Measurements from ENCODE around the gene SMARCC2. TPM values are rescaled to one million over a fixed set of nuclear protein-coding genes. Genes with fewer than 3 reads are reported as not detected.

SMARCC2 gene
- polyA plus RNA-seq: 81.9 TPM

GRCh38 chr12:56189099-56189917 is at the start of gene SMARCC2:
SMARCC2 (minus strand) TSS chr12:56189483; CDS start chr12:56189461, 22 bp downstream.
- Mint-ChIP-seq H3K27me3 (no peaks in the 10 kb centered on the region), H3K4me3 (peak within 1 kb of the TSS; percentile 90 to 100 (median 98)), H3K27ac (peak within 1 kb of the TSS; percentile 98 to 100 (median 99)), H3K9me3 (no peaks in the 10 kb centered on the region), H3K4me1 (peaks cover 32 to 41% (median 40%) of the 10 kb centered on the region in 3 donors), H3K36me3 (peaks cover 3% of the 10 kb centered on the region)

- no peak overlapping the region for H3K27ac Mint-ChIP-seq
- H3K4me3 Mint-ChIP-seq: no peak overlapping the region
- peaks cover 2% of the 10 kb centered on the region for H3K36me3 Mint-ChIP-seq
- H3K9me3 Mint-ChIP-seq: no peaks in the 10 kb centered on the region
- H3K27me3 Mint-ChIP-seq: no peaks in the 10 kb centered on the region
- peaks cover 7 to 12% (median 9%) of the 10 kb centered on the region in 3 donors for H3K4me1 Mint-ChIP-seq
Observed at GRCh38 chr12:56237552-56237951, 48.3 kb upstream of the SMARCC2 start.

GRCh38 chr12:56236985-56237384 is 47.7 kb upstream of the SMARCC2 start:
- no peaks in the 10 kb centered on the region for H3K9me3 Mint-ChIP-seq
- no peak overlapping the region for H3K27ac Mint-ChIP-seq

GRCh38 chr12:56236091-56236490 is 46.8 kb upstream of the SMARCC2 start:
- Mint-ChIP-seq H3K36me3 (peaks cover 2% of the 10 kb centered on the region), H3K27ac (no peak overlapping the region), H3K9me3 (no peaks in the 10 kb centered on the region), H3K4me3 (no peak overlapping the region), H3K27me3 (no peaks in the 10 kb centered on the region), H3K4me1 (peaks cover 0 to 2% (median 0%) of the 10 kb centered on the region in 3 donors)

More at GRCh38 chr12:56236985-56237384, 47.7 kb upstream of the SMARCC2 start:
- H3K4me1 Mint-ChIP-seq: peaks cover 3 to 7% (median 3%) of the 10 kb centered on the region in 3 donors
- H3K4me3 Mint-ChIP-seq: no peak overlapping the region
- peaks cover 2% of the 10 kb centered on the region for H3K36me3 Mint-ChIP-seq
- H3K27me3 Mint-ChIP-seq: no peaks in the 10 kb centered on the region

GRCh38 chr12:56234746-56235436 is 45.6 kb upstream of the SMARCC2 start:
- Mint-ChIP-seq H3K27me3 (no peaks in the 10 kb centered on the region), H3K9me3 (no peaks in the 10 kb centered on the region), H3K36me3 (peaks cover 2% of the 10 kb centered on the region), H3K4me1 (peaks cover 0 to 2% (median 0%) of the 10 kb centered on the region in 3 donors), H3K4me3 (no peak overlapping the region), H3K27ac (no peak overlapping the region)

GRCh38 chr12:56231184-56231582 is 41.9 kb upstream of the SMARCC2 start:
- H3K27ac Mint-ChIP-seq: no peak overlapping the region
- H3K4me3 Mint-ChIP-seq: no peak overlapping the region
- peaks cover 0 to 2% (median 0%) of the 10 kb centered on the region in 3 donors for H3K4me1 Mint-ChIP-seq
- no peaks in the 10 kb centered on the region for H3K27me3 Mint-ChIP-seq
- no peaks in the 10 kb centered on the region for H3K9me3 Mint-ChIP-seq
- no peaks in the 10 kb centered on the region for H3K36me3 Mint-ChIP-seq

GRCh38 chr12:56230432-56231183 is 41.3 kb upstream of the SMARCC2 start:
- Mint-ChIP-seq H3K27me3 (no peaks in the 10 kb centered on the region), H3K4me3 (no peak overlapping the region), H3K9me3 (no peaks in the 10 kb centered on the region), H3K36me3 (no peaks in the 10 kb centered on the region), H3K4me1 (peaks cover 0 to 2% (median 0%) of the 10 kb centered on the region in 3 donors), H3K27ac (peak overlapping the region in 1 of 3 donors; percentile 19)

GRCh38 chr12:56229916-56230431 is 40.7 kb upstream of the SMARCC2 start, which contains the start of gene SLC39A5:
SLC39A5 (plus strand) TSS chr12:56230051; CDS start chr12:56231275, 1,224 bp downstream.
- Mint-ChIP-seq H3K27me3 (no peaks in the 10 kb centered on the region), H3K4me1 (peaks cover 0 to 7% (median 6%) of the 10 kb centered on the region in 3 donors), H3K36me3 (no peaks in the 10 kb centered on the region), H3K9me3 (no peaks in the 10 kb centered on the region), H3K27ac (peak within 1 kb of the TSS in 2 of 3 donors; percentile 19 to 71), H3K4me3 (no peak within 1 kb of the TSS)

GRCh38 chr12:56229082-56229481 is 39.8 kb upstream of the SMARCC2 start:
- Mint-ChIP-seq H3K4me1 (peaks cover under 1 to 10% (median 7%) of the 10 kb centered on the region in 3 donors), H3K27me3 (no peaks in the 10 kb centered on the region), H3K4me3 (no peak overlapping the region), H3K9me3 (no peaks in the 10 kb centered on the region), H3K36me3 (no peaks in the 10 kb centered on the region), H3K27ac (no peak overlapping the region)

- Mint-ChIP-seq H3K27me3 (no peaks in the 10 kb centered on the region), H3K4me3 (peak overlapping the region; percentile 84 to 94 (median 91)), H3K9me3 (no peaks in the 10 kb centered on the region), H3K4me1 (peaks cover 20 to 32% (median 22%) of the 10 kb centered on the region in 3 donors), H3K27ac (peak overlapping the region; percentile 65 to 97 (median 95)), H3K36me3 (peaks cover 1% of the 10 kb centered on the region)
Observed at GRCh38 chr12:56224954-56225353, 35.7 kb upstream of the SMARCC2 start.

GRCh38 chr12:56224102-56224701 is 34.9 kb upstream of the SMARCC2 start, which contains the start of gene NABP2:
NABP2 (plus strand) TSS chr12:56224342; CDS start chr12:56224857, 515 bp downstream.
- H3K4me3 Mint-ChIP-seq: peak within 1 kb of the TSS; percentile 84 to 100 (median 92)
- no peaks in the 10 kb centered on the region for H3K27me3 Mint-ChIP-seq
- no peaks in the 10 kb centered on the region for H3K9me3 Mint-ChIP-seq
- H3K4me1 Mint-ChIP-seq: peaks cover 20 to 34% (median 22%) of the 10 kb centered on the region in 3 donors
- H3K36me3 Mint-ChIP-seq: peaks cover 1% of the 10 kb centered on the region
- peak within 1 kb of the TSS; percentile 89 to 97 (median 95) for H3K27ac Mint-ChIP-seq

GRCh38 chr12:56223571-56224101 is 34.4 kb upstream of the SMARCC2 start:
- peak overlapping the region; percentile 89 to 97 (median 95) for H3K27ac Mint-ChIP-seq
- peaks cover 1% of the 10 kb centered on the region for H3K36me3 Mint-ChIP-seq
- H3K9me3 Mint-ChIP-seq: no peaks in the 10 kb centered on the region
- H3K27me3 Mint-ChIP-seq: no peaks in the 10 kb centered on the region
- peak overlapping the region; percentile 84 to 100 (median 92) for H3K4me3 Mint-ChIP-seq
- peaks cover 20 to 34% (median 22%) of the 10 kb centered on the region in 3 donors for H3K4me1 Mint-ChIP-seq

- H3K4me1 Mint-ChIP-seq: peaks cover 20 to 34% (median 22%) of the 10 kb centered on the region in 3 donors
- H3K36me3 Mint-ChIP-seq: peaks cover 1% of the 10 kb centered on the region
- no peaks in the 10 kb centered on the region for H3K27me3 Mint-ChIP-seq
- H3K4me3 Mint-ChIP-seq: peak overlapping the region; percentile 90 to 100 (median 98)
- H3K27ac Mint-ChIP-seq: peak overlapping the region; percentile 95 to 98 (median 97)
- H3K9me3 Mint-ChIP-seq: no peaks in the 10 kb centered on the region
Observed at GRCh38 chr12:56222531-56222895, 33.2 kb upstream of the SMARCC2 start.
